HG02981 (cell line): ENCODE results near the gene ZIC3.
"Not testable (repeated sequence)": the region's sequence is repeated elsewhere in the genome, so short reads cannot be mapped to it uniquely, and the experiment has no call there.

Experiments used
- ATAC-seq: cut with Tn5 transposase; IDR thresholded peaks from one replicate; pipeline ENCODE4 v1.9.1; 2021; ENCODE audit warnings: mild to moderate bottlenecking, moderate library complexity; ENCODE audit not compliant: unreplicated experiment

The ZIC3 gene

GRCh38 chrX:137565921-137566745 lies at the start of gene ZIC3:
TSS of gene ZIC3 (plus strand) at chrX:137566127. CDS start at chrX:137566692, 565 bp downstream.
- no peak for ATAC-seq

GRCh38 chrX:137519459-137519858 lies 46.5 kb upstream of the ZIC3 start:
- no peak for ATAC-seq

GRCh38 chrX:137545711-137546651 lies 19.9 kb upstream of the ZIC3 start:
- ATAC-seq = no peak

GRCh38 chrX:137547291-137547690 lies 18.6 kb upstream of the ZIC3 start:
- ATAC-seq = no peak

GRCh38 chrX:137548261-137548660 lies 17.7 kb upstream of the ZIC3 start:
- no peak for ATAC-seq

- no peak for ATAC-seq
These were observed 16.9 kb upstream of the ZIC3 start for GRCh38 chrX:137549073-137549472.

GRCh38 chrX:137549851-137550664 lies 15.9 kb upstream of the ZIC3 start:
- ATAC-seq = no peak

- ATAC-seq = no peak
These were observed 15.2 kb upstream of the ZIC3 start for GRCh38 chrX:137550665-137551261.

GRCh38 chrX:137552098-137552497 lies 13.8 kb upstream of the ZIC3 start:
- not testable (repeated sequence) for ATAC-seq

GRCh38 chrX:137562096-137562495 lies 3.8 kb upstream of the ZIC3 start:
- no peak for ATAC-seq

GRCh38 chrX:137563681-137564651 lies 2.0 kb upstream of the ZIC3 start:
- no peak for ATAC-seq

- no peak for ATAC-seq
These were observed 516 bp upstream of the ZIC3 start for GRCh38 chrX:137565318-137565904.

GRCh38 chrX:137566746-137567679 lies 1.1 kb downstream of the ZIC3 start:
- no peak for ATAC-seq

GRCh38 chrX:137567682-137568232 lies 1.8 kb downstream of the ZIC3 start:
- ATAC-seq = no peak

- ATAC-seq = no peak
These were observed 3.0 kb downstream of the ZIC3 start for GRCh38 chrX:137568741-137569469.

- no peak for ATAC-seq
These were observed 3.6 kb downstream of the ZIC3 start for GRCh38 chrX:137569470-137569891.
